GM23338 (cell line): Measurements from ENCODE around the gene LPP.

Source experiments
- CTCF ChIP-seq, 2 experiments: fragments of 200-600 bp in 1 of 2; sonication (generic) in 1 of 2; conservative IDR thresholded peaks; 2 replicates each; pipeline versions ENCODE4 v1.5.1 to v1.6.1; 2016 to 2017; ENCODE audit warnings: antibody characterized with exemption in 2 of 2, low read depth in 2 of 2, mild to moderate bottlenecking in 2 of 2, moderate library complexity in 1 of 2
- EZH2 ChIP-seq: fragments of 200-600 bp; sonication (generic); IDR thresholded peaks from one replicate; pipeline ENCODE4 v1.8.0; 2017; ENCODE audit warnings: antibody characterized with exemption, mild to moderate bottlenecking, low read depth; ENCODE audit not compliant: unreplicated experiment
- EZH2phosphoT487 ChIP-seq: fragments of 200-600 bp; sonication (generic); IDR thresholded peaks from one replicate; pipeline ENCODE4 v1.8.1; 2018; ENCODE audit warnings: antibody characterized with exemption; ENCODE audit not compliant: unreplicated experiment
- POLR2AphosphoS5 ChIP-seq: IDR thresholded peaks from 2 replicates; pipeline ENCODE4 v1.6.1; 2016; ENCODE audit warnings: antibody characterized with exemption, low read depth
- REST ChIP-seq: IDR thresholded peaks from one replicate; pipeline ENCODE4 v1.6.1; 2018; ENCODE audit warnings: antibody characterized with exemption; ENCODE audit not compliant: unreplicated experiment
- ZNF114 ChIP-seq: fragments of 250-450 bp; sonication (Bioruptor Pico); IDR thresholded peaks from 2 replicates; pipeline ENCODE4 v1.5.0; 2020; ENCODE audit warnings: mild to moderate bottlenecking, moderate library complexity

GRCh38 chr3:188151438-188151837, 2.5 kb upstream of the LPP start:
- no peak for TF ChIP-seq CTCF (conservative IDR thresholded peaks at IDR 0.05; ENCODE audit: low read depth in 2 of 2)
- TF ChIP-seq ZNF114 (CRISPR knock-in tag) = no peak
- no peak for TF ChIP-seq EZH2
- TF ChIP-seq REST = no peak
- TF ChIP-seq EZH2phosphoT487 = no peak
- TF ChIP-seq POLR2AphosphoS5 = no peak
